GM12878 (cell line): ENCODE data around the gene KIF3A. TPM values are rescaled to one million over a fixed set of nuclear protein-coding genes. Genes with fewer than 3 reads are reported as not detected.

Experiments used
- ATAC-seq: fragments of 200-7000 bp; cut with Tn5 transposase; 3 replicates; pipeline ENCODE4 v1.9.1; 2020; ENCODE audit warnings: mild to moderate bottlenecking, moderate library complexity
- BruUV-seq: library from RNA; stranded (reverse); fragments of 400-500 nt; replicated peaks from 2 replicates; lab custom pipeline; 2021; lab: Mats Ljungman, UMichigan
- CTCF ChIA-PET: fragments of 300-600 bp; sonication (Branson Sonifier 250); formaldehyde crosslinking; extraction: SDS; loops from one replicate; lab custom pipeline; 2021; ENCODE audit warnings: inconsistent platforms; lab: Yijun Ruan, JAX
- POLR2A ChIA-PET: fragments of 350-600 bp; formaldehyde crosslinking; extraction: SDS; loops from one replicate; lab custom pipeline; 2021; ENCODE audit warnings: inconsistent platforms; lab: Charles Lee
- RAD21 ChIA-PET: fragments of 300-600 bp; sonication (Branson Sonifier 250); formaldehyde crosslinking; loops from one replicate; lab custom pipeline; 2023; ENCODE audit warnings: antibody characterized with exemption; ENCODE audit not compliant: unreplicated experiment; lab: Charles Lee
- SMC1A ChIA-PET: fragments of 300-600 bp; sonication (Branson Sonifier 250); formaldehyde crosslinking; loops from one replicate; lab custom pipeline; 2023; ENCODE audit not compliant: unreplicated experiment, uncharacterized antibody; lab: Charles Lee
- DNase-seq: peaks from one replicate; pipeline ENCODE4 v3.0.0-alpha.2; 2011; ENCODE audit warnings: low read depth, low spot score
- FAIRE-seq: peaks from 3 replicates; lab custom pipeline; 2011; peaks lifted over from hg19 to GRCh38; lab: Jason Lieb, UNC
- H2AFZ ChIP-seq: 2 replicates; pipeline ENCODE4 v1.6.0; 2011; ENCODE audit warnings: low read depth, low read length, control low read depth; ENCODE audit not compliant: control insufficient read depth
- H3K27ac ChIP-seq: 2 replicates; pipeline ENCODE4 v1.5.1; 2011; ENCODE audit warnings: control low read depth; ENCODE audit not compliant: control insufficient read depth, insufficient read depth
- H3K27me3 ChIP-seq, 2 experiments: replicated peaks in 1 of 2; 2 replicates each; pipeline versions ENCODE4 v1.6.0 to v1.6.1; 2011; ENCODE audit warnings: low read length in 1 of 2; ENCODE audit not compliant: control insufficient read depth in 2 of 2, insufficient read depth in 2 of 2
- H3K36me3 ChIP-seq, 2 experiments: 2 replicates each; pipeline ENCODE4 v1.5.1; 2011; ENCODE audit warnings: low read length in 1 of 2; ENCODE audit not compliant: control insufficient read depth in 2 of 2, insufficient read depth in 2 of 2
- H3K4me1 ChIP-seq: 2 replicates; pipeline ENCODE4 v1.6.1; 2011; ENCODE audit warnings: mild to moderate bottlenecking, low read length, moderate library complexity, mixed read lengths; ENCODE audit not compliant: control insufficient read depth, insufficient read depth
- H3K4me2 ChIP-seq: 2 replicates; pipeline ENCODE4 v1.6.0; 2011; ENCODE audit warnings: control low read depth; ENCODE audit not compliant: control insufficient read depth, insufficient read depth
- H3K4me3 ChIP-seq: fragments of 200-600 bp; sonication (generic); 2 replicates; pipeline ENCODE4 v1.5.1; 2016
- H3K79me2 ChIP-seq: 2 replicates; pipeline ENCODE4 v1.6.0; 2011; ENCODE audit warnings: low read length; ENCODE audit not compliant: control insufficient read depth, insufficient read depth
- H3K9ac ChIP-seq: 2 replicates; pipeline ENCODE4 v1.8.0; 2011; ENCODE audit warnings: low read length, control low read depth, mixed read lengths; ENCODE audit not compliant: control insufficient read depth, insufficient read depth
- H3K9me3 ChIP-seq: replicated peaks from 3 replicates; pipeline ENCODE4 v1.5.1; 2011; ENCODE audit warnings: mild to moderate bottlenecking, low read length; ENCODE audit not compliant: control insufficient read depth, insufficient read depth
- H4K20me1 ChIP-seq: 2 replicates; pipeline ENCODE4 v1.6.0; 2011; ENCODE audit not compliant: control insufficient read depth, insufficient read depth
- CBX3 ChIP-seq: fragments of 200-600 bp; sonication (generic); IDR thresholded peaks from 2 replicates; pipeline ENCODE4 v1.6.1; 2016; ENCODE audit warnings: low read depth, borderline replicate concordance
- KAT2A ChIP-seq: conservative IDR thresholded peaks from 2 replicates; pipeline ENCODE4 v1.6.1; 2011; ENCODE audit warnings: low read depth, low read length; ENCODE audit not compliant: control insufficient read depth
- SP1 ChIP-seq: IDR thresholded peaks from one replicate; pipeline ENCODE4 v1.6.1; 2011; ENCODE audit warnings: low read depth, low read length
- ZSCAN29 ChIP-seq: fragments of 450-650 bp; IDR thresholded peaks from 2 replicates; pipeline ENCODE4 v1.6.1; 2017; ENCODE audit warnings: mild to moderate bottlenecking, moderate library complexity
- WGBS: methylation state at CpG from one replicate; pipeline ENCODE4 v1.1.6; 2016; ENCODE audit warnings: low lambda C conversion rate; ENCODE audit not compliant: insufficient replicate concordance, insufficient coverage; ENCODE audit errors: missing lambda C conversion rate; 5-methylcytosine and 5-hydroxymethylcytosine counted together
- in situ Hi-C: fragments of 300-500 bp; cut with MboI; formaldehyde crosslinking; loops from 9 replicates; pipeline ENCODE4 v1.14.3; 2018; ENCODE audit warnings: mixed read lengths
- intact Hi-C: fragments of 100-400 bp; cut with micrococcal nuclease; formaldehyde crosslinking; loops from one replicate; pipeline ENCODE4 v1.14.2; 2022; ENCODE audit not compliant: unreplicated experiment
- polyA plus RNA-seq, 11 experiments: library from polyadenylated mRNA; depleted of rRNA in 4 of 11; unstranded in 6 of 11; stranded (reverse) in 5 of 11; fragments of >200 nt; fragmentation: Nextera tagmentation in 4 of 11; fragmentation: Illumina TruSeq in 1 of 11; extraction: Ambion mirVana in 4 of 11; extraction: Trizol in 1 of 11; gene quantifications; 1 replicate in 1 of 11; 2 replicates in 10 of 11; pipeline versions ENCODE4 v1.2.1 to v1.2.3, GENCODE V29; 2011 to 2016; ENCODE audit warnings: inconsistent platforms in 2 of 11, missing spikeins in 2 of 11, low read depth in 1 of 11
- total RNA-seq, 4 experiments: library from RNA; depleted of rRNA in 3 of 4; stranded (reverse); fragments of >200 nt in 3 of 4; fragmentation: Illumina TruSeq in 1 of 4; extraction: Trizol in 1 of 4; gene quantifications; 2 replicates each; pipeline versions ENCODE4 v1.2.1 to v1.2.3, GENCODE V29; 2013 to 2021
- TF ChIP-seq, protein P1 (sequence below): fragments of 450-650 bp; formaldehyde crosslinking; IDR thresholded peaks from 2 replicates; pipeline ENCODE4 v1.5.0; 2022; ENCODE audit warnings: mild to moderate bottlenecking, missing genetic modification characterization
- TF ChIP-seq, protein P2 (sequence below): fragments of 450-650 bp; IDR thresholded peaks from 2 replicates; pipeline ENCODE4 v1.6.1; 2017; ENCODE audit warnings: mild to moderate bottlenecking, moderate library complexity
- TF ChIP-seq, protein P3 (sequence below): fragments of 450-650 bp; IDR thresholded peaks from 2 replicates; pipeline ENCODE4 v1.6.1; 2014; ENCODE audit warnings: mild to moderate bottlenecking
- TF ChIP-seq, protein P4 (sequence below), 3 experiments: IDR thresholded peaks in 2 of 3; conservative IDR thresholded peaks in 1 of 3; 2 replicates each; pipeline ENCODE4 v1.5.1; 2011; ENCODE audit warnings: low read depth in 3 of 3, low read length in 3 of 3, mild to moderate bottlenecking in 3 of 3, control low read depth in 2 of 3, moderate library complexity in 2 of 3, inconsistent platforms in 1 of 3, mixed read lengths in 1 of 3; ENCODE audit not compliant: control insufficient read depth in 2 of 3, insufficient read depth in 1 of 3; ENCODE audit errors: extremely low read depth in 1 of 3
- TF ChIP-seq, protein P5 (sequence below): fragments of 450-650 bp; IDR thresholded peaks from 2 replicates; pipeline ENCODE4 v1.6.1; 2017; ENCODE audit warnings: low read depth, mild to moderate bottlenecking, moderate library complexity

KIF3A gene
- total and polyA plus RNA-seq, 10 of the 15 experiments (the other 5 are each of a cell fraction or from before 2014, with no cell fraction given): 2.7 to 36.5 (median 10.0) TPM

DNA sequence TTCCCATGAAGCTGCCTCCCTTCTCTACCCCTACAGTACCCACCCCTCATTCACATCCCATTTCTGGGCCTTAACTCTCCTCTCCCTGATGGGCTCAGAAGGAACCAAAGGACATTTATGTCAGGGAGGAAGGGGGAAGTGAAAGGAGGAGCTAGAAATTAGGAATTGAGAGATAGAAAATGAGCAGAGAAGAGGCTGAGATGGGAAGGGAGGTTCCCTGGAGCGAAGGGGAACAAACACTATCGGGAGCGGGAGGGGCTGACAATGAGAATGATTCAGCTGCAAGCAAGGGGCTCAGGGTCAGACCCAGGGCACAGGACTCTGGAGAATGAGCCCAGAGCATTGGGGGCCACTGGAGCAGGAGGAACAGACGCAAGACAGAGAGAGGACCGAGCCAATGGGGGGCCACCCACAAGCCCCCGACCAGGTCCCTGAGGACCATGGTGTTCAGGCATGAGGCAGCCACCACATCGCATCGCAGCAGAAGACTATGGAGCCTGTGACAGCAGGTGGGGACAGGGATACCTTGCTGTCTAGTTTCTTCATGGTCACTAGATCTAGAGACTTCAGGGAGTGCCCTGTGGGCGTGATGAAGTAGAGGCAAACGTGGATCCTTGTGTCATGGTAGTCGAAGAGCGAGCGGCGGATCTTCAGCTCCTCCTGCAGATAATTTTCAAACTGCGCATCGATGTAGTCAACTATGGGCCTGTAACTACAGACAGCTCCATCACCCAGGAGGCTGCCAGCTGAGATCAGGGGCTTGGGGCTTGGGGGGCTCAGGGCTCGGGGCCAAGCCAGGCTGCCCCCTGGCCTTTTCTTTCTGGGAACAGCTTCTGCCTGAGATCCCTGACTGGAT is 26.1 kb upstream of the KIF3A start:
- ATAC-seq (no peak), DNase-seq (no peak), FAIRE-seq (no peak)
- H3K4me1 ChIP-seq: no peaks in the 10 kb centered on the region
- H3K4me3 ChIP-seq: no peak overlapping the region
- H3K4me2 ChIP-seq: no peak overlapping the region
- BruUV-seq: no TSS peak
- intact Hi-C loops: no loop called here
- no peaks in the 10 kb centered on the region for H3K9me3 ChIP-seq
- ChIA-PET POLR2A (no interaction called here), SMC1A (interaction anchor here (2.0 kb wide), 1 partner anchor 9 kb away, joined by 7 read pairs; no protein-coding TSS in a partner anchor), CTCF (interaction anchor here (0.6 to 1.2 kb wide), 4 partner anchors 10 to 56 kb away, joined by 3 read pairs; no protein-coding TSS in a partner anchor), RAD21 (interaction anchor here (0.9 kb wide), 1 partner anchor 13 kb away, joined by 4 read pairs; no protein-coding TSS in a partner anchor)
- H3K36me3 ChIP-seq: peaks cover 6 to 25% of the 10 kb centered on the region in 2 experiments
- no peak overlapping the region for H2AFZ ChIP-seq
- 92% methylated on average over 17 of the region's 17 CpGs for WGBS
- H3K27ac ChIP-seq: no peak overlapping the region
- H3K9ac ChIP-seq: no peak overlapping the region
- H3K79me2 ChIP-seq: no peaks in the 10 kb centered on the region
- in situ Hi-C loops: no loop called here
- no peaks in the 10 kb centered on the region for H3K27me3 ChIP-seq
- no peaks in the 10 kb centered on the region for H4K20me1 ChIP-seq
- TF ChIP-seq ZSCAN29 (no peak), SP1 (no peak), CBX3 (no peak), KAT2A (no peak)
- TF ChIP-seq, protein P1, sequence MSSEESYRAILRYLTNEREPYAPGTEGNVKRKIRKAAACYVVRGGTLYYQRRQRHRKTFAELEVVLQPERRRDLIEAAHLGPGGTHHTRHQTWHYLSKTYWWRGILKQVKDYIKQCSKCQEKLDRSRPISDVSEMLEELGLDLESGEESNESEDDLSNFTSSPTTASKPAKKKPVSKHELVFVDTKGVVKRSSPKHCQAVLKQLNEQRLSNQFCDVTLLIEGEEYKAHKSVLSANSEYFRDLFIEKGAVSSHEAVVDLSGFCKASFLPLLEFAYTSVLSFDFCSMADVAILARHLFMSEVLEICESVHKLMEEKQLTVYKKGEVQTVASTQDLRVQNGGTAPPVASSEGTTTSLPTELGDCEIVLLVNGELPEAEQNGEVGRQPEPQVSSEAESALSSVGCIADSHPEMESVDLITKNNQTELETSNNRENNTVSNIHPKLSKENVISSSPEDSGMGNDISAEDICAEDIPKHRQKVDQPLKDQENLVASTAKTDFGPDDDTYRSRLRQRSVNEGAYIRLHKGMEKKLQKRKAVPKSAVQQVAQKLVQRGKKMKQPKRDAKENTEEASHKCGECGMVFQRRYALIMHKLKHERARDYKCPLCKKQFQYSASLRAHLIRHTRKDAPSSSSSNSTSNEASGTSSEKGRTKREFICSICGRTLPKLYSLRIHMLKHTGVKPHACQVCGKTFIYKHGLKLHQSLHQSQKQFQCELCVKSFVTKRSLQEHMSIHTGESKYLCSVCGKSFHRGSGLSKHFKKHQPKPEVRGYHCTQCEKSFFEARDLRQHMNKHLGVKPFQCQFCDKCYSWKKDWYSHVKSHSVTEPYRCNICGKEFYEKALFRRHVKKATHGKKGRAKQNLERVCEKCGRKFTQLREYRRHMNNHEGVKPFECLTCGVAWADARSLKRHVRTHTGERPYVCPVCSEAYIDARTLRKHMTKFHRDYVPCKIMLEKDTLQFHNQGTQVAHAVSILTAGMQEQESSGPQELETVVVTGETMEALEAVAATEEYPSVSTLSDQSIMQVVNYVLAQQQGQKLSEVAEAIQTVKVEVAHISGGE (CRISPR knock-in tag): no peak
- TF ChIP-seq, protein P2, sequence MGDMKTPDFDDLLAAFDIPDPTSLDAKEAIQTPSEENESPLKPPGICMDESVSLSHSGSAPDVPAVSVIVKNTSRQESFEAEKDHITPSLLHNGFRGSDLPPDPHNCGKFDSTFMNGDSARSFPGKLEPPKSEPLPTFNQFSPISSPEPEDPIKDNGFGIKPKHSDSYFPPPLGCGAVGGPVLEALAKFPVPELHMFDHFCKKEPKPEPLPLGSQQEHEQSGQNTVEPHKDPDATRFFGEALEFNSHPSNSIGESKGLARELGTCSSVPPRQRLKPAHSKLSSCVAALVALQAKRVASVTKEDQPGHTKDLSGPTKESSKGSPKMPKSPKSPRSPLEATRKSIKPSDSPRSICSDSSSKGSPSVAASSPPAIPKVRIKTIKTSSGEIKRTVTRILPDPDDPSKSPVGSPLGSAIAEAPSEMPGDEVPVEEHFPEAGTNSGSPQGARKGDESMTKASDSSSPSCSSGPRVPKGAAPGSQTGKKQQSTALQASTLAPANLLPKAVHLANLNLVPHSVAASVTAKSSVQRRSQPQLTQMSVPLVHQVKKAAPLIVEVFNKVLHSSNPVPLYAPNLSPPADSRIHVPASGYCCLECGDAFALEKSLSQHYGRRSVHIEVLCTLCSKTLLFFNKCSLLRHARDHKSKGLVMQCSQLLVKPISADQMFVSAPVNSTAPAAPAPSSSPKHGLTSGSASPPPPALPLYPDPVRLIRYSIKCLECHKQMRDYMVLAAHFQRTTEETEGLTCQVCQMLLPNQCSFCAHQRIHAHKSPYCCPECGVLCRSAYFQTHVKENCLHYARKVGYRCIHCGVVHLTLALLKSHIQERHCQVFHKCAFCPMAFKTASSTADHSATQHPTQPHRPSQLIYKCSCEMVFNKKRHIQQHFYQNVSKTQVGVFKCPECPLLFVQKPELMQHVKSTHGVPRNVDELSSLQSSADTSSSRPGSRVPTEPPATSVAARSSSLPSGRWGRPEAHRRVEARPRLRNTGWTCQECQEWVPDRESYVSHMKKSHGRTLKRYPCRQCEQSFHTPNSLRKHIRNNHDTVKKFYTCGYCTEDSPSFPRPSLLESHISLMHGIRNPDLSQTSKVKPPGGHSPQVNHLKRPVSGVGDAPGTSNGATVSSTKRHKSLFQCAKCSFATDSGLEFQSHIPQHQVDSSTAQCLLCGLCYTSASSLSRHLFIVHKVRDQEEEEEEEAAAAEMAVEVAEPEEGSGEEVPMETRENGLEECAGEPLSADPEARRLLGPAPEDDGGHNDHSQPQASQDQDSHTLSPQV: no peak
- TF ChIP-seq, protein P3, sequence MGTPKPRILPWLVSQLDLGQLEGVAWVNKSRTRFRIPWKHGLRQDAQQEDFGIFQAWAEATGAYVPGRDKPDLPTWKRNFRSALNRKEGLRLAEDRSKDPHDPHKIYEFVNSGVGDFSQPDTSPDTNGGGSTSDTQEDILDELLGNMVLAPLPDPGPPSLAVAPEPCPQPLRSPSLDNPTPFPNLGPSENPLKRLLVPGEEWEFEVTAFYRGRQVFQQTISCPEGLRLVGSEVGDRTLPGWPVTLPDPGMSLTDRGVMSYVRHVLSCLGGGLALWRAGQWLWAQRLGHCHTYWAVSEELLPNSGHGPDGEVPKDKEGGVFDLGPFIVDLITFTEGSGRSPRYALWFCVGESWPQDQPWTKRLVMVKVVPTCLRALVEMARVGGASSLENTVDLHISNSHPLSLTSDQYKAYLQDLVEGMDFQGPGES: no peak
- TF ChIP-seq, protein P4, sequence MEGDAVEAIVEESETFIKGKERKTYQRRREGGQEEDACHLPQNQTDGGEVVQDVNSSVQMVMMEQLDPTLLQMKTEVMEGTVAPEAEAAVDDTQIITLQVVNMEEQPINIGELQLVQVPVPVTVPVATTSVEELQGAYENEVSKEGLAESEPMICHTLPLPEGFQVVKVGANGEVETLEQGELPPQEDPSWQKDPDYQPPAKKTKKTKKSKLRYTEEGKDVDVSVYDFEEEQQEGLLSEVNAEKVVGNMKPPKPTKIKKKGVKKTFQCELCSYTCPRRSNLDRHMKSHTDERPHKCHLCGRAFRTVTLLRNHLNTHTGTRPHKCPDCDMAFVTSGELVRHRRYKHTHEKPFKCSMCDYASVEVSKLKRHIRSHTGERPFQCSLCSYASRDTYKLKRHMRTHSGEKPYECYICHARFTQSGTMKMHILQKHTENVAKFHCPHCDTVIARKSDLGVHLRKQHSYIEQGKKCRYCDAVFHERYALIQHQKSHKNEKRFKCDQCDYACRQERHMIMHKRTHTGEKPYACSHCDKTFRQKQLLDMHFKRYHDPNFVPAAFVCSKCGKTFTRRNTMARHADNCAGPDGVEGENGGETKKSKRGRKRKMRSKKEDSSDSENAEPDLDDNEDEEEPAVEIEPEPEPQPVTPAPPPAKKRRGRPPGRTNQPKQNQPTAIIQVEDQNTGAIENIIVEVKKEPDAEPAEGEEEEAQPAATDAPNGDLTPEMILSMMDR (IDR thresholded peaks at IDR 0.05 in 2 of 3, conservative IDR thresholded peaks at IDR 0.05 in 1 of 3; ENCODE audit: control insufficient read depth in 2 of 3, extremely low read depth in 1 of 3, insufficient read depth in 1 of 3, low read depth in 3 of 3, low read length in 3 of 3): no peak
- TF ChIP-seq, protein P5, sequence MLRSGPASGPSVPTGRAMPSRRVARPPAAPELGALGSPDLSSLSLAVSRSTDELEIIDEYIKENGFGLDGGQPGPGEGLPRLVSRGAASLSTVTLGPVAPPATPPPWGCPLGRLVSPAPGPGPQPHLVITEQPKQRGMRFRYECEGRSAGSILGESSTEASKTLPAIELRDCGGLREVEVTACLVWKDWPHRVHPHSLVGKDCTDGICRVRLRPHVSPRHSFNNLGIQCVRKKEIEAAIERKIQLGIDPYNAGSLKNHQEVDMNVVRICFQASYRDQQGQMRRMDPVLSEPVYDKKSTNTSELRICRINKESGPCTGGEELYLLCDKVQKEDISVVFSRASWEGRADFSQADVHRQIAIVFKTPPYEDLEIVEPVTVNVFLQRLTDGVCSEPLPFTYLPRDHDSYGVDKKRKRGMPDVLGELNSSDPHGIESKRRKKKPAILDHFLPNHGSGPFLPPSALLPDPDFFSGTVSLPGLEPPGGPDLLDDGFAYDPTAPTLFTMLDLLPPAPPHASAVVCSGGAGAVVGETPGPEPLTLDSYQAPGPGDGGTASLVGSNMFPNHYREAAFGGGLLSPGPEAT: no peak
